ENCODE data around the gene STEEP1. TPM values are rescaled to one million over a fixed set of nuclear protein-coding genes. Genes with fewer than 3 reads are reported as not detected.

STEEP1 gene
- total and polyA plus RNA-seq, 2 donors (not counting 3 experiments of a cell fraction or from before 2014, with no cell fraction given), result 12.1 to 23.1 TPM

- Histone ChIP-seq H3K79me2 (ENCODE audit: control insufficient read depth, insufficient read depth, low read length) (no peaks in the 10 kb centered on the region), H3K9me3 (replicated peaks; ENCODE audit: control insufficient read depth, insufficient read depth, low read length) (no peaks in the 10 kb centered on the region), H4K20me1 (replicated peaks; ENCODE audit: control insufficient read depth, extremely low read depth, insufficient read depth, low read length) (no peaks in the 10 kb centered on the region), H3K9ac (replicated peaks; ENCODE audit: extremely low read depth, insufficient read depth, low read length) (no peak overlapping the region), H3K4me1 (ENCODE audit: control insufficient read depth, extremely low read depth, insufficient read depth, low read length) (no peaks in the 10 kb centered on the region), H3K4me3 (replicated peaks in 1 of 3; ENCODE audit: insufficient read depth in 1 of 3, low read depth in 1 of 3, low read length in 3 of 3) (no peak overlapping the region), H3K4me2 (ENCODE audit: insufficient read depth, low read length) (no peak overlapping the region), H2AFZ (ENCODE audit: low read depth, low read length) (no peak overlapping the region), H3K27ac (ENCODE audit: insufficient read depth, low read depth, low read length) (no peak overlapping the region), H3K9me1 (replicated peaks; ENCODE audit: control insufficient read depth, extremely low read depth, insufficient read depth, low read length) (no peaks in the 10 kb centered on the region), H3K36me3 (ENCODE audit: control insufficient read depth in 2 of 2, extremely low read depth in 1 of 2, insufficient read depth in 2 of 2, low read length in 2 of 2) (no peaks in the 10 kb centered on the region), H3K27me3 (ENCODE audit: control insufficient read depth in 2 of 2, insufficient read depth in 2 of 2, low read length in 2 of 2) (no peaks in the 10 kb centered on the region)
- no peak for DNase-seq (ENCODE audit: low read depth, low spot score)
- BruUV-seq (replicated peaks), result TSS peak; percentile 19
- CTCF ChIA-PET, result interaction anchor here (1.1 to 1.4 kb wide), 3 partner anchors 20 to 140 kb away, joined by 3 read pairs; no protein-coding TSS in a partner anchor
- intact Hi-C loops (cut with micrococcal nuclease) (no loop called here), dilution Hi-C loops (cut with MboI; ENCODE audit: extremely low pct_ligation_motif_present, low sequenced_read_pairs) (no loop called here)
- TF ChIP-seq EZH2 (IDR thresholded peaks at IDR 0.05; ENCODE audit: borderline replicate concordance, low read depth, low read length, severe bottlenecking) (no peak), MAX (IDR thresholded peaks at IDR 0.05; ENCODE audit: insufficient read depth, insufficient read length) (no peak), JUN (IDR thresholded peaks at IDR 0.05; ENCODE audit: borderline replicate concordance, insufficient read depth, insufficient read length, low read depth) (no peak), MYC (IDR thresholded peaks at IDR 0.05; ENCODE audit: low read depth, low read length) (no peak), POLR2AphosphoS5 (IDR thresholded peaks at IDR 0.05; ENCODE audit: insufficient read depth, low read depth, low read length) (no peak), GATA2 (IDR thresholded peaks at IDR 0.05; ENCODE audit: insufficient read depth, insufficient read length, low read depth, low read length) (no peak), CTCF (IDR thresholded peaks at IDR 0.05; ENCODE audit: extremely low read depth in 1 of 2, insufficient read depth in 1 of 2, low read depth in 1 of 2, low read length in 2 of 2) (no peak), POLR2A (IDR thresholded peaks at IDR 0.05; ENCODE audit: low read depth, low read length) (no peak), FOS (IDR thresholded peaks at IDR 0.05; ENCODE audit: borderline replicate concordance, insufficient read depth, low read length) (no peak)
- FAIRE-seq, result no peak
- POLR2A ChIA-PET, result no interaction called here
These were observed 24.6 kb upstream of the STEEP1 start for GRCh38 chrX:119589810-119590209.

All from endothelial cell of umbilical vein (primary cell).